GM23338 (cell line): ENCODE results near the gene ZSCAN32. TPM values are rescaled to one million over a fixed set of nuclear protein-coding genes. Genes with fewer than 3 reads are reported as not detected.

ENCODE experiments used
- ATAC-seq: fragments of 200-7000 bp; cut with Tn5 transposase; 3 replicates; pipeline ENCODE4 v1.9.1; 2020
- DNase-seq: peaks from one replicate; pipeline ENCODE4 v3.0.0-alpha.2; 2015; ENCODE audit warnings: low spot score
- H2AFZ ChIP-seq: fragments of 200-600 bp; sonication (generic); 2 replicates; pipeline ENCODE4 v1.8.0; 2016; ENCODE audit warnings: antibody characterized with exemption, mild to moderate bottlenecking, moderate library complexity
- H3F3A ChIP-seq: fragments of 200-600 bp; sonication (generic); replicated peaks from 2 replicates; pipeline ENCODE4 v1.8.0; 2017; ENCODE audit warnings: antibody characterized with exemption, mixed run types, low read depth
- H3K27ac ChIP-seq: fragments of 200-600 bp; sonication (generic); 2 replicates; pipeline ENCODE4 v1.6.1; 2016; ENCODE audit warnings: low read depth
- H3K27me3 ChIP-seq: fragments of 200-600 bp; sonication (generic); 2 replicates; pipeline ENCODE4 v1.8.0; 2016; ENCODE audit warnings: mild to moderate bottlenecking, mixed run types, moderate library complexity; ENCODE audit not compliant: insufficient read depth
- H3K36me3 ChIP-seq: fragments of 200-600 bp; sonication (generic); 2 replicates; pipeline ENCODE4 v1.8.0; 2016; ENCODE audit warnings: mild to moderate bottlenecking; ENCODE audit not compliant: insufficient read depth
- H3K4me1 ChIP-seq: fragments of 200-600 bp; sonication (generic); 2 replicates; pipeline ENCODE4 v1.8.0; 2016; ENCODE audit warnings: mild to moderate bottlenecking, moderate library complexity; ENCODE audit not compliant: insufficient read depth
- H3K4me2 ChIP-seq: fragments of 200-600 bp; sonication (generic); 2 replicates; pipeline ENCODE4 v1.7.1; 2017; ENCODE audit warnings: mixed run types
- H3K4me3 ChIP-seq: fragments of 200-600 bp; sonication (generic); 2 replicates; pipeline ENCODE4 v1.6.1; 2016; ENCODE audit warnings: mixed run types
- H3K79me2 ChIP-seq: fragments of 200-600 bp; sonication (generic); replicated peaks from 2 replicates; pipeline ENCODE4 v1.8.0; 2017; ENCODE audit warnings: mild to moderate bottlenecking; ENCODE audit not compliant: insufficient read depth
- H3K9me2 ChIP-seq: fragments of 200-600 bp; sonication (generic); 2 replicates; pipeline ENCODE4 v1.8.0; 2017; ENCODE audit not compliant: insufficient read depth
- H4K20me1 ChIP-seq: fragments of 200-600 bp; sonication (generic); replicated peaks from 2 replicates; pipeline ENCODE4 v1.8.0; 2017; ENCODE audit warnings: mild to moderate bottlenecking; ENCODE audit not compliant: insufficient read depth
- H3K27ac Mint-ChIP-seq: 2 replicates; pipeline ENCODE4 v1.8.0; 2020; ENCODE audit warnings: inconsistent platforms, mild to moderate bottlenecking, moderate library complexity, mixed read lengths
- H3K27me3 Mint-ChIP-seq: 3 replicates; pipeline ENCODE4 v1.8.0; 2022; ENCODE audit warnings: low read depth, mild to moderate bottlenecking, moderate library complexity, mixed read lengths, inconsistent platforms; ENCODE audit not compliant: insufficient read depth, poor library complexity
- H3K36me3 Mint-ChIP-seq: 3 replicates; pipeline ENCODE4 v1.8.0; 2021; ENCODE audit warnings: low read depth, mild to moderate bottlenecking, inconsistent platforms, moderate library complexity, mixed read lengths
- H3K4me1 Mint-ChIP-seq: 3 replicates; pipeline ENCODE4 v1.8.0; 2020; ENCODE audit warnings: mild to moderate bottlenecking, inconsistent platforms, mixed read lengths
- H3K4me3 Mint-ChIP-seq: 3 replicates; pipeline ENCODE4 v1.8.0; 2021; ENCODE audit warnings: moderate library complexity, mild to moderate bottlenecking, inconsistent platforms, mixed read lengths
- H3K9me3 Mint-ChIP-seq: 3 replicates; pipeline ENCODE4 v1.8.0; 2020; ENCODE audit warnings: moderate library complexity, mild to moderate bottlenecking, inconsistent platforms, mixed read lengths
- CREB1 ChIP-seq: fragments of 250-450 bp; sonication (Bioruptor Pico); IDR thresholded peaks from 2 replicates; pipeline ENCODE4 v1.5.0; 2020; ENCODE audit warnings: low read depth, mild to moderate bottlenecking, moderate library complexity
- EZH2 ChIP-seq: fragments of 200-600 bp; sonication (generic); IDR thresholded peaks from one replicate; pipeline ENCODE4 v1.8.0; 2017; ENCODE audit warnings: antibody characterized with exemption, mild to moderate bottlenecking, low read depth; ENCODE audit not compliant: unreplicated experiment
- EZH2phosphoT487 ChIP-seq: fragments of 200-600 bp; sonication (generic); IDR thresholded peaks from one replicate; pipeline ENCODE4 v1.8.1; 2018; ENCODE audit warnings: antibody characterized with exemption; ENCODE audit not compliant: unreplicated experiment
- JUNB ChIP-seq: IDR thresholded peaks from one replicate; pipeline ENCODE4 v1.6.1; 2016; ENCODE audit warnings: antibody characterized with exemption; ENCODE audit not compliant: unreplicated experiment
- NANOG ChIP-seq: IDR thresholded peaks from 2 replicates; pipeline ENCODE4 v1.6.1; 2016; ENCODE audit warnings: antibody characterized with exemption, borderline replicate concordance
- POLR2AphosphoS5 ChIP-seq: IDR thresholded peaks from 2 replicates; pipeline ENCODE4 v1.6.1; 2016; ENCODE audit warnings: antibody characterized with exemption, low read depth
- STAT1 ChIP-seq: IDR thresholded peaks from one replicate; pipeline ENCODE4 v1.6.1; 2016; ENCODE audit warnings: antibody characterized with exemption; ENCODE audit not compliant: unreplicated experiment
- ZNF114 ChIP-seq: fragments of 250-450 bp; sonication (Bioruptor Pico); IDR thresholded peaks from 2 replicates; pipeline ENCODE4 v1.5.0; 2020; ENCODE audit warnings: mild to moderate bottlenecking, moderate library complexity
- ZNF331 ChIP-seq: fragments of 250-450 bp; sonication (Bioruptor Pico); IDR thresholded peaks from 2 replicates; pipeline ENCODE4 v1.5.0; 2020; ENCODE audit warnings: low read depth, mild to moderate bottlenecking, moderate library complexity
- polyA plus RNA-seq: library from polyadenylated mRNA; unstranded; fragments of >200 nt; fragmentation: Nextera tagmentation; extraction: Ambion mirVana; gene quantifications from 2 replicates; pipeline ENCODE4 v1.2.1, GENCODE V29; 2016
- total RNA-seq: library from RNA; depleted of rRNA; stranded (reverse); fragments of >200 nt; shearing (Covaris generic); gene quantifications from 2 replicates; pipeline ENCODE4 v1.2.3, GENCODE V29; 2014
- TF ChIP-seq, protein P1 (sequence below): fragments of 250-450 bp; sonication (Bioruptor Pico); IDR thresholded peaks from 2 replicates; pipeline ENCODE4 v1.5.0; 2020; ENCODE audit warnings: mild to moderate bottlenecking, moderate library complexity
- TF ChIP-seq, protein P2 (sequence below): IDR thresholded peaks from 2 replicates; pipeline ENCODE4 v1.6.1; 2016; ENCODE audit warnings: antibody characterized with exemption
- TF ChIP-seq, protein P3 (sequence below), 2 experiments: fragments of 200-600 bp in 1 of 2; sonication (generic) in 1 of 2; conservative IDR thresholded peaks; 2 replicates each; pipeline versions ENCODE4 v1.5.1 to v1.6.1; 2016 to 2017; ENCODE audit warnings: antibody characterized with exemption in 2 of 2, low read depth in 2 of 2, mild to moderate bottlenecking in 2 of 2, moderate library complexity in 1 of 2
- TF ChIP-seq, protein P4 (sequence below): IDR thresholded peaks from one replicate; pipeline ENCODE4 v1.6.1; 2018; ENCODE audit warnings: antibody characterized with exemption; ENCODE audit not compliant: unreplicated experiment

ZSCAN32 gene
- total and polyA plus RNA-seq, 2 experiments from 2014 or later, result 11.7 to 19.2 TPM

DNA sequence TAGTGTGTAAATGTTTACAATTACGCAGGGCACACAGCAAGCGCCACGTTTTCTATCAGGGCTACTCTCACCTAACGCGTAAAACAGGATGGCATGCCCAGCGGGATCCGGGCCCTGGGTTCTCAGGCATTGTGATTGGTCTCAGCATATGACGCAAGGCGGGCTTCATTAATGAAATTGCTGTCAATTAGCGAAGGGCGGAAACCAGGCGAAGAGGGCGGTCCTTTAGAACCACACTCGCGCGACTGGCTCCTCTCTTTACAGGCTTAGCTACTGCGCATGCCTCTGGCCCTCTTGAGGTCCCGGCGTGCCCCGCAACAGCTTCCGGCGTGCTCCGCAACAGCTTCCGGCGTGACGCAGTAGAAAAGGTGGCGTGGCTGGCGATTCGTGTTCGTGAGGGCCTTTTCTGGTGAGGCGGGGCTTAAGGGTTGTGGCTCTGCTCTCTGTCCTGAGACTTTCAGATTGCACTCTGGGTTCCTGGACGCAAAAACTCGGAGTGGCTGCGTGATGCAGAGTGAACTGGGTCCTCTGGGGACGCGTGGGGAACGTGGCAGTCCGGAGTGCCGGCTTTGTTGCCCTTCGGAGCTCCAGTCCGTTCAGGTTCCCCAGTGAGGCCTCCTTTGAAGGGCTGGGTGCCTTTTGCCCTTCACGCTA lies 35.9 kb downstream of the ZSCAN32 start:
- H3K9me2 ChIP-seq, result no peaks in the 10 kb centered on the region
- peak overlapping the region; percentile 80 for H2AFZ ChIP-seq
- H3K36me3 ChIP-seq, result no peaks in the 10 kb centered on the region; the same call in 1 of the 2 replicates
- no peaks in the 10 kb centered on the region for H4K20me1 ChIP-seq
- Mint-ChIP-seq H3K4me3 (no peak overlapping the region), H3K27ac (no peak overlapping the region), H3K27me3 (peaks cover 2% of the 10 kb centered on the region), H3K4me1 (no peaks in the 10 kb centered on the region), H3K9me3 (peaks cover 35% of the 10 kb centered on the region), H3K36me3 (no peaks in the 10 kb centered on the region; the same call in 2 of the 3 replicates)
- DNase-seq, result peak; percentile 56
- H3K4me1 ChIP-seq, result no peaks in the 10 kb centered on the region
- ATAC-seq, result peak; percentile 73
- H3K79me2 ChIP-seq, result no peaks in the 10 kb centered on the region
- H3K4me2 ChIP-seq, result no peak overlapping the region; the same call in 1 of the 2 replicates
- H3K27ac ChIP-seq, result no peak overlapping the region
- TF ChIP-seq, protein P1, sequence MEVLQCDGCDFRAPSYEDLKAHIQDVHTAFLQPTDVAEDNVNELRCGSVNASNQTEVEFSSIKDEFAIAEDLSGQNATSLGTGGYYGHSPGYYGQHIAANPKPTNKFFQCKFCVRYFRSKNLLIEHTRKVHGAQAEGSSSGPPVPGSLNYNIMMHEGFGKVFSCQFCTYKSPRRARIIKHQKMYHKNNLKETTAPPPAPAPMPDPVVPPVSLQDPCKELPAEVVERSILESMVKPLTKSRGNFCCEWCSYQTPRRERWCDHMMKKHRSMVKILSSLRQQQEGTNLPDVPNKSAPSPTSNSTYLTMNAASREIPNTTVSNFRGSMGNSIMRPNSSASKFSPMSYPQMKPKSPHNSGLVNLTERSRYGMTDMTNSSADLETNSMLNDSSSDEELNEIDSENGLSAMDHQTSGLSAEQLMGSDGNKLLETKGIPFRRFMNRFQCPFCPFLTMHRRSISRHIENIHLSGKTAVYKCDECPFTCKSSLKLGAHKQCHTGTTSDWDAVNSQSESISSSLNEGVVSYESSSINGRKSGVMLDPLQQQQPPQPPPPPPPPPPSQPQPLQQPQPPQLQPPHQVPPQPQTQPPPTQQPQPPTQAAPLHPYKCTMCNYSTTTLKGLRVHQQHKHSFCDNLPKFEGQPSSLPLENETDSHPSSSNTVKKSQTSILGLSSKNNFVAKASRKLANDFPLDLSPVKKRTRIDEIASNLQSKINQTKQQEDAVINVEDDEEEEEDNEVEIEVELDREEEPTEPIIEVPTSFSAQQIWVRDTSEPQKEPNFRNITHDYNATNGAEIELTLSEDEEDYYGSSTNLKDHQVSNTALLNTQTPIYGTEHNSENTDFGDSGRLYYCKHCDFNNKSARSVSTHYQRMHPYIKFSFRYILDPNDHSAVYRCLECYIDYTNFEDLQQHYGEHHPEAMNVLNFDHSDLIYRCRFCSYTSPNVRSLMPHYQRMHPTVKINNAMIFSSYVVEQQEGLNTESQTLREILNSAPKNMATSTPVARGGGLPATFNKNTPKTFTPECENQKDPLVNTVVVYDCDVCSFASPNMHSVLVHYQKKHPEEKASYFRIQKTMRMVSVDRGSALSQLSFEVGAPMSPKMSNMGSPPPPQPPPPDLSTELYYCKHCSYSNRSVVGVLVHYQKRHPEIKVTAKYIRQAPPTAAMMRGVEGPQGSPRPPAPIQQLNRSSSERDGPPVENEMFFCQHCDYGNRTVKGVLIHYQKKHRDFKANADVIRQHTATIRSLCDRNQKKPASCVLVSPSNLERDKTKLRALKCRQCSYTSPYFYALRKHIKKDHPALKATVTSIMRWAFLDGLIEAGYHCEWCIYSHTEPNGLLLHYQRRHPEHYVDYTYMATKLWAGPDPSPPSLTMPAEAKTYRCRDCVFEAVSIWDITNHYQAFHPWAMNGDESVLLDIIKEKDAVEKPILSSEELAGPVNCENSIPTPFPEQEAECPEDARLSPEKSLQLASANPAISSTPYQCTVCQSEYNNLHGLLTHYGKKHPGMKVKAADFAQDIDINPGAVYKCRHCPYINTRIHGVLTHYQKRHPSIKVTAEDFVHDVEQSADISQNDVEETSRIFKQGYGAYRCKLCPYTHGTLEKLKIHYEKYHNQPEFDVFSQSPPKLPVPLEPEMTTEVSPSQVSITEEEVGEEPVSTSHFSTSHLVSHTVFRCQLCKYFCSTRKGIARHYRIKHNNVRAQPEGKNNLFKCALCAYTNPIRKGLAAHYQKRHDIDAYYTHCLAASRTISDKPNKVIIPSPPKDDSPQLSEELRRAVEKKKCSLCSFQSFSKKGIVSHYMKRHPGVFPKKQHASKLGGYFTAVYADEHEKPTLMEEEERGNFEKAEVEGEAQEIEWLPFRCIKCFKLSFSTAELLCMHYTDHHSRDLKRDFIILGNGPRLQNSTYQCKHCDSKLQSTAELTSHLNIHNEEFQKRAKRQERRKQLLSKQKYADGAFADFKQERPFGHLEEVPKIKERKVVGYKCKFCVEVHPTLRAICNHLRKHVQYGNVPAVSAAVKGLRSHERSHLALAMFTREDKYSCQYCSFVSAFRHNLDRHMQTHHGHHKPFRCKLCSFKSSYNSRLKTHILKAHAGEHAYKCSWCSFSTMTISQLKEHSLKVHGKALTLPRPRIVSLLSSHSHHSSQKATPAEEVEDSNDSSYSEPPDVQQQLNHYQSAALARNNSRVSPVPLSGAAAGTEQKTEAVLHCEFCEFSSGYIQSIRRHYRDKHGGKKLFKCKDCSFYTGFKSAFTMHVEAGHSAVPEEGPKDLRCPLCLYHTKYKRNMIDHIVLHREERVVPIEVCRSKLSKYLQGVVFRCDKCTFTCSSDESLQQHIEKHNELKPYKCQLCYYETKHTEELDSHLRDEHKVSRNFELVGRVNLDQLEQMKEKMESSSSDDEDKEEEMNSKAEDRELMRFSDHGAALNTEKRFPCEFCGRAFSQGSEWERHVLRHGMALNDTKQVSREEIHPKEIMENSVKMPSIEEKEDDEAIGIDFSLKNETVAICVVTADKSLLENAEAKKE (CRISPR knock-in tag), result no peak
- TF ChIP-seq ZNF114, result no peak
- TF ChIP-seq, protein P2, sequence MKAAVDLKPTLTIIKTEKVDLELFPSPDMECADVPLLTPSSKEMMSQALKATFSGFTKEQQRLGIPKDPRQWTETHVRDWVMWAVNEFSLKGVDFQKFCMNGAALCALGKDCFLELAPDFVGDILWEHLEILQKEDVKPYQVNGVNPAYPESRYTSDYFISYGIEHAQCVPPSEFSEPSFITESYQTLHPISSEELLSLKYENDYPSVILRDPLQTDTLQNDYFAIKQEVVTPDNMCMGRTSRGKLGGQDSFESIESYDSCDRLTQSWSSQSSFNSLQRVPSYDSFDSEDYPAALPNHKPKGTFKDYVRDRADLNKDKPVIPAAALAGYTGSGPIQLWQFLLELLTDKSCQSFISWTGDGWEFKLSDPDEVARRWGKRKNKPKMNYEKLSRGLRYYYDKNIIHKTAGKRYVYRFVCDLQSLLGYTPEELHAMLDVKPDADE, result no peak
- TF ChIP-seq ZNF331, result no peak
- TF ChIP-seq EZH2phosphoT487, result no peak
- TF ChIP-seq, protein P3, sequence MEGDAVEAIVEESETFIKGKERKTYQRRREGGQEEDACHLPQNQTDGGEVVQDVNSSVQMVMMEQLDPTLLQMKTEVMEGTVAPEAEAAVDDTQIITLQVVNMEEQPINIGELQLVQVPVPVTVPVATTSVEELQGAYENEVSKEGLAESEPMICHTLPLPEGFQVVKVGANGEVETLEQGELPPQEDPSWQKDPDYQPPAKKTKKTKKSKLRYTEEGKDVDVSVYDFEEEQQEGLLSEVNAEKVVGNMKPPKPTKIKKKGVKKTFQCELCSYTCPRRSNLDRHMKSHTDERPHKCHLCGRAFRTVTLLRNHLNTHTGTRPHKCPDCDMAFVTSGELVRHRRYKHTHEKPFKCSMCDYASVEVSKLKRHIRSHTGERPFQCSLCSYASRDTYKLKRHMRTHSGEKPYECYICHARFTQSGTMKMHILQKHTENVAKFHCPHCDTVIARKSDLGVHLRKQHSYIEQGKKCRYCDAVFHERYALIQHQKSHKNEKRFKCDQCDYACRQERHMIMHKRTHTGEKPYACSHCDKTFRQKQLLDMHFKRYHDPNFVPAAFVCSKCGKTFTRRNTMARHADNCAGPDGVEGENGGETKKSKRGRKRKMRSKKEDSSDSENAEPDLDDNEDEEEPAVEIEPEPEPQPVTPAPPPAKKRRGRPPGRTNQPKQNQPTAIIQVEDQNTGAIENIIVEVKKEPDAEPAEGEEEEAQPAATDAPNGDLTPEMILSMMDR (conservative IDR thresholded peaks at IDR 0.05; ENCODE audit: low read depth in 2 of 2), result no peak
- no peak for TF ChIP-seq JUNB
- no peak for TF ChIP-seq STAT1
- no peak for TF ChIP-seq NANOG
- no peak for TF ChIP-seq CREB1 (CRISPR knock-in tag)
- no peak for TF ChIP-seq EZH2
- TF ChIP-seq, protein P4, sequence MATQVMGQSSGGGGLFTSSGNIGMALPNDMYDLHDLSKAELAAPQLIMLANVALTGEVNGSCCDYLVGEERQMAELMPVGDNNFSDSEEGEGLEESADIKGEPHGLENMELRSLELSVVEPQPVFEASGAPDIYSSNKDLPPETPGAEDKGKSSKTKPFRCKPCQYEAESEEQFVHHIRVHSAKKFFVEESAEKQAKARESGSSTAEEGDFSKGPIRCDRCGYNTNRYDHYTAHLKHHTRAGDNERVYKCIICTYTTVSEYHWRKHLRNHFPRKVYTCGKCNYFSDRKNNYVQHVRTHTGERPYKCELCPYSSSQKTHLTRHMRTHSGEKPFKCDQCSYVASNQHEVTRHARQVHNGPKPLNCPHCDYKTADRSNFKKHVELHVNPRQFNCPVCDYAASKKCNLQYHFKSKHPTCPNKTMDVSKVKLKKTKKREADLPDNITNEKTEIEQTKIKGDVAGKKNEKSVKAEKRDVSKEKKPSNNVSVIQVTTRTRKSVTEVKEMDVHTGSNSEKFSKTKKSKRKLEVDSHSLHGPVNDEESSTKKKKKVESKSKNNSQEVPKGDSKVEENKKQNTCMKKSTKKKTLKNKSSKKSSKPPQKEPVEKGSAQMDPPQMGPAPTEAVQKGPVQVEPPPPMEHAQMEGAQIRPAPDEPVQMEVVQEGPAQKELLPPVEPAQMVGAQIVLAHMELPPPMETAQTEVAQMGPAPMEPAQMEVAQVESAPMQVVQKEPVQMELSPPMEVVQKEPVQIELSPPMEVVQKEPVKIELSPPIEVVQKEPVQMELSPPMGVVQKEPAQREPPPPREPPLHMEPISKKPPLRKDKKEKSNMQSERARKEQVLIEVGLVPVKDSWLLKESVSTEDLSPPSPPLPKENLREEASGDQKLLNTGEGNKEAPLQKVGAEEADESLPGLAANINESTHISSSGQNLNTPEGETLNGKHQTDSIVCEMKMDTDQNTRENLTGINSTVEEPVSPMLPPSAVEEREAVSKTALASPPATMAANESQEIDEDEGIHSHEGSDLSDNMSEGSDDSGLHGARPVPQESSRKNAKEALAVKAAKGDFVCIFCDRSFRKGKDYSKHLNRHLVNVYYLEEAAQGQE, result no peak
- TF ChIP-seq POLR2AphosphoS5, result no peak
- no peaks in the 10 kb centered on the region for H3K27me3 ChIP-seq
- 0 out of 2 replicates have a peak overlapping the region, but pooled peaks have one; percentile 20 for H3K4me3 ChIP-seq
- no peaks in the 10 kb centered on the region for H3F3A ChIP-seq
